MM.1S (cell line): ENCODE results near the gene YWHAH.

Experiments used
- CTCF ChIP-seq: fragments of 300-600 bp; sonication (generic); IDR thresholded peaks from 2 replicates; pipeline ENCODE4 v1.5.1; 2016; ENCODE audit warnings: antibody characterized with exemption, low read length, mixed read lengths
- EZH2 ChIP-seq: fragments of 300-600 bp; sonication (generic); optimal IDR thresholded peaks from 2 replicates; pipeline ENCODE3; 2017; ENCODE audit warnings: low read depth, mild to moderate bottlenecking, antibody characterized with exemption, low read length, mixed read lengths
- EZH2phosphoT487 ChIP-seq: fragments of 300-600 bp; sonication (generic); IDR thresholded peaks from 2 replicates; pipeline ENCODE4 v1.6.1; 2018; ENCODE audit warnings: antibody characterized with exemption, low read length

GRCh38 chr22:31940506-31940905 is 3.8 kb upstream of the YWHAH start:
- TF ChIP-seq EZH2phosphoT487: no peak
- TF ChIP-seq CTCF: no peak
- no peak for TF ChIP-seq EZH2
